HepG2 (cell line): ENCODE measurements around the gene PROM2. TPM values are rescaled to one million over a fixed set of nuclear protein-coding genes. Genes with fewer than 3 reads are reported as not detected.

Experiments
- ATAC-seq: fragments of 200-7000 bp; cut with Tn5 transposase; 3 replicates; pipeline ENCODE4 v1.9.1; 2020; ENCODE audit warnings: mild to moderate bottlenecking, moderate library complexity
- BruUV-seq: library from RNA; stranded (reverse); fragments of 400-500 nt; replicated peaks from 2 replicates; lab custom pipeline; 2021; lab: Mats Ljungman, UMichigan
- CTCF ChIA-PET: fragments of 300-600 bp; formaldehyde crosslinking; extraction: SDS; loops from one replicate; lab custom pipeline; 2021; ENCODE audit warnings: low total read pairs, inconsistent platforms, low intra/inter-chr PET ratio; lab: Yijun Ruan, JAX
- POLR2A ChIA-PET: fragments of 350-600 bp; sonication (Branson Sonifier 250); formaldehyde crosslinking; loops from one replicate; lab custom pipeline; 2020; ENCODE audit warnings: antibody characterized with exemption, inconsistent platforms; lab: Yijun Ruan, JAX
- DNase-seq: peaks from one replicate; pipeline ENCODE4 v3.0.0-alpha.2; 2015; ENCODE audit warnings: low spot score
- FAIRE-seq: peaks from 3 replicates; lab custom pipeline; 2011; peaks lifted over from hg19 to GRCh38; lab: Jason Lieb, UNC
- H2AFZ ChIP-seq: one replicate; pipeline ENCODE4 v1.6.1; 2011; ENCODE audit warnings: low read length, inconsistent platforms
- H3K27ac ChIP-seq: fragments of 300-600 bp; 3 replicates; pipeline ENCODE4 v1.8.0; 2011; ENCODE audit warnings: mixed run types, mild to moderate bottlenecking, mixed read lengths, low read length, inconsistent platforms; ENCODE audit not compliant: insufficient read depth; ENCODE audit errors: extremely low read length
- H3K27me3 ChIP-seq, 2 experiments: fragments of 200-600 bp in 1 of 2; 2 replicates in 1 of 2; 3 replicates in 1 of 2; pipeline versions ENCODE4 v1.6.0 to v1.8.0; 2011; ENCODE audit warnings: low read length in 2 of 2, mild to moderate bottlenecking in 2 of 2, moderate library complexity in 2 of 2, inconsistent platforms in 1 of 2; ENCODE audit not compliant: insufficient read depth in 2 of 2, control insufficient read depth in 1 of 2
- H3K36me3 ChIP-seq, 2 experiments: fragments of 200-600 bp in 1 of 2; replicated peaks in 1 of 2; 2 replicates in 1 of 2; 3 replicates in 1 of 2; pipeline versions ENCODE4 v1.5.1 to v1.8.0; 2011; ENCODE audit warnings: low read length in 2 of 2, inconsistent platforms in 1 of 2; ENCODE audit not compliant: insufficient read depth in 2 of 2, control insufficient read depth in 1 of 2
- H3K4me1 ChIP-seq: 2 replicates; pipeline ENCODE4 v1.5.1; 2012; ENCODE audit warnings: low read length, inconsistent platforms; ENCODE audit not compliant: insufficient read depth
- H3K4me2 ChIP-seq: 2 replicates; pipeline ENCODE4 v1.6.0; 2011; ENCODE audit warnings: low read depth, low read length, inconsistent platforms
- H3K4me3 ChIP-seq, 3 experiments: fragments of 200-600 bp in 1 of 3; sonication (generic), shearing (Covaris generic) in 1 of 3; replicated peaks in 1 of 3; 2 replicates each; pipeline ENCODE4 v1.5.1; 2011 to 2016; ENCODE audit warnings: low read length in 3 of 3, inconsistent platforms in 2 of 3, low read depth in 2 of 3, mild to moderate bottlenecking in 2 of 3, control low read depth in 1 of 3, mixed read lengths in 1 of 3; ENCODE audit not compliant: insufficient read depth in 1 of 3
- H3K79me2 ChIP-seq: one replicate; pipeline ENCODE4 v1.6.1; 2011; ENCODE audit warnings: low read length, inconsistent platforms; ENCODE audit not compliant: insufficient read depth
- H3K9ac ChIP-seq: 2 replicates; pipeline ENCODE4 v1.6.0; 2011; ENCODE audit warnings: mild to moderate bottlenecking, low read depth, low read length, inconsistent platforms; ENCODE audit not compliant: insufficient read depth
- H3K9me3 ChIP-seq: 2 replicates; pipeline ENCODE4 v1.5.1; 2012; ENCODE audit warnings: mild to moderate bottlenecking, low read length
- H4K20me1 ChIP-seq: 2 replicates; pipeline ENCODE4 v1.6.0; 2011; ENCODE audit warnings: inconsistent platforms, mild to moderate bottlenecking, low read length, moderate library complexity; ENCODE audit not compliant: insufficient read depth
- ATF3 ChIP-seq: sonication (generic); formaldehyde crosslinking; IDR thresholded peaks from 2 replicates; pipeline ENCODE4 v1.4.0; 2020; ENCODE audit warnings: missing genetic modification reagents
- CBFB ChIP-seq: sonication (generic); formaldehyde crosslinking; IDR thresholded peaks from 2 replicates; pipeline ENCODE4 v1.4.0; 2020; ENCODE audit warnings: missing genetic modification reagents
- NR2C2 ChIP-seq: sonication (generic); formaldehyde crosslinking; IDR thresholded peaks from 2 replicates; pipeline ENCODE4 v1.4.0; 2020; ENCODE audit warnings: missing genetic modification reagents, mild to moderate bottlenecking, moderate library complexity, borderline replicate concordance
- ZBTB21 ChIP-seq: sonication (generic); formaldehyde crosslinking; IDR thresholded peaks from 2 replicates; pipeline ENCODE4 v1.4.0; 2020; ENCODE audit warnings: missing genetic modification reagents
- ZNF142 ChIP-seq: sonication (generic); formaldehyde crosslinking; IDR thresholded peaks from 2 replicates; pipeline ENCODE4 v1.4.0; 2020; ENCODE audit warnings: missing genetic modification reagents
- WGBS: methylation state at CpG from one replicate; pipeline ENCODE4 v1.1.6; 2017; ENCODE audit warnings: low lambda C conversion rate; 5-methylcytosine and 5-hydroxymethylcytosine counted together
- in situ Hi-C: cut with HindIII; loops from 2 replicates; pipeline ENCODE4 v1.10.0; 2017; ENCODE audit warnings: low pct_unique_long_range_greater_than_20kb; ENCODE audit not compliant: extremely low pct_ligation_motif_present
- intact Hi-C: fragments of 100-400 bp; cut with micrococcal nuclease; formaldehyde crosslinking; loops from one replicate; pipeline ENCODE4 v1.10.0; 2022; ENCODE audit not compliant: unreplicated experiment
- polyA plus RNA-seq, 8 experiments: library from polyadenylated mRNA; depleted of rRNA in 3 of 8; stranded (reverse) in 7 of 8; unstranded in 1 of 8; fragments of >200 nt; fragmentation: Illumina TruSeq in 4 of 8; extraction: Trizol in 4 of 8; gene quantifications; 2 replicates each; pipeline versions ENCODE4 v1.2.1 to v1.2.3, GENCODE V29; 2011 to 2016; ENCODE audit warnings: low read depth in 4 of 8, missing spikeins in 1 of 8, mixed read lengths in 1 of 8; ENCODE audit not compliant: insufficient read depth in 1 of 8
- total RNA-seq, 5 experiments: library from RNA; depleted of rRNA; stranded (reverse); fragments of >200 nt; fragmentation: Illumina TruSeq; extraction: Trizol; gene quantifications; 2 replicates each; pipeline ENCODE4 v1.2.3, GENCODE V29; 2016; ENCODE audit warnings: low read depth in 1 of 5
- TF ChIP-seq, protein P1 (sequence below): sonication (generic); formaldehyde crosslinking; conservative IDR thresholded peaks from 2 replicates; pipeline ENCODE4 v1.4.0; 2020; ENCODE audit warnings: missing genetic modification reagents

Gene PROM2
- total and polyA plus RNA-seq, 2 of the 13 experiments (the other 11 are each of a cell fraction or from before 2014, with no cell fraction given): not detected

GRCh38 chr2:95313296-95314131, 39.3 kb downstream of the PROM2 start:
- no peaks in the 10 kb centered on the region for H3K9me3 ChIP-seq
- peaks cover 11 to 73% of the 10 kb centered on the region in 2 experiments; a peak in 4 of 5 replicates for H3K27me3 ChIP-seq
- ChIA-PET POLR2A (no interaction called here), CTCF (interaction anchor here (2.4 kb wide), 1 partner anchor 82 kb away, joined by 50 read pairs; no protein-coding TSS in a partner anchor)
- BruUV-seq: no TSS peak
- in situ Hi-C loops: no loop called here
- no peak for TF ChIP-seq ATF3 (CRISPR knock-in tag)
- TF ChIP-seq, protein P1, sequence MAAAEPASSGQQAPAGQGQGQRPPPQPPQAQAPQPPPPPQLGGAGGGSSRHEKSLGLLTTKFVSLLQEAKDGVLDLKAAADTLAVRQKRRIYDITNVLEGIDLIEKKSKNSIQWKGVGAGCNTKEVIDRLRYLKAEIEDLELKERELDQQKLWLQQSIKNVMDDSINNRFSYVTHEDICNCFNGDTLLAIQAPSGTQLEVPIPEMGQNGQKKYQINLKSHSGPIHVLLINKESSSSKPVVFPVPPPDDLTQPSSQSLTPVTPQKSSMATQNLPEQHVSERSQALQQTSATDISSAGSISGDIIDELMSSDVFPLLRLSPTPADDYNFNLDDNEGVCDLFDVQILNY (CRISPR knock-in tag): no peak
- no peak for TF ChIP-seq ZNF142 (CRISPR knock-in tag)
- no peak for TF ChIP-seq NR2C2
- no peak for TF ChIP-seq ZBTB21 (CRISPR knock-in tag)
- no peak for TF ChIP-seq CBFB (CRISPR knock-in tag)
- intact Hi-C loops: no loop called here
- no peak overlapping the region for H2AFZ ChIP-seq
- no peaks in the 10 kb centered on the region for H3K4me1 ChIP-seq
- DNase-seq (no peak), ATAC-seq (no peak), FAIRE-seq (no peak)
- no peaks in the 10 kb centered on the region; the same call in 1 of the 2 replicates for H4K20me1 ChIP-seq
- no peaks in the 10 kb centered on the region for H3K36me3 ChIP-seq
- no peak overlapping the region for H3K4me2 ChIP-seq
- no peak overlapping the region for H3K4me3 ChIP-seq
- H3K27ac ChIP-seq: no peak overlapping the region
- H3K79me2 ChIP-seq: no peaks in the 10 kb centered on the region
- 8% methylated on average over 11 of the region's 16 CpGs for WGBS
- no peak overlapping the region for H3K9ac ChIP-seq
